ENCODE data around the gene DCAF8.

DNA sequence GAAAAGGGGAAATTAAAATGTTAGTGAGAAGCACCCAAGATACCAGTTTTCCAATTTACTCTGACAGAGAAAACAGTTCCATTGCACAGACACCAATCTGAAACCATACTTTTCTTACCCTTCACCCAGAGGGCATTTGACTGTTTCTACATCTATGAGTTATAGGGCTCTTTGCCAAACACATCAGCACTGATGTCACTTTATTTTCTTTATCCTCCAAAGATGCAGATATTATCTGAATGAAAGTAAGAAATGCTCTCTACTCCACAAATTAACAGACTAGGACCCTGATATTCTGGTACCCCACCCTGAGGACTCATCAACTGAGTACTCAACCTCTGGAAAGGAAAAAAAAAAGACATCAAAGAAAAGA lies 46.8 kb upstream of the DCAF8 start:
- TF ChIP-seq EZH2 (IDR thresholded peaks at IDR 0.05; ENCODE audit: low read depth, unreplicated experiment) (no peak), POLR2AphosphoS5 (IDR thresholded peaks at IDR 0.05; ENCODE audit: low read depth) (no peak)
- TF ChIP-seq, protein P1, sequence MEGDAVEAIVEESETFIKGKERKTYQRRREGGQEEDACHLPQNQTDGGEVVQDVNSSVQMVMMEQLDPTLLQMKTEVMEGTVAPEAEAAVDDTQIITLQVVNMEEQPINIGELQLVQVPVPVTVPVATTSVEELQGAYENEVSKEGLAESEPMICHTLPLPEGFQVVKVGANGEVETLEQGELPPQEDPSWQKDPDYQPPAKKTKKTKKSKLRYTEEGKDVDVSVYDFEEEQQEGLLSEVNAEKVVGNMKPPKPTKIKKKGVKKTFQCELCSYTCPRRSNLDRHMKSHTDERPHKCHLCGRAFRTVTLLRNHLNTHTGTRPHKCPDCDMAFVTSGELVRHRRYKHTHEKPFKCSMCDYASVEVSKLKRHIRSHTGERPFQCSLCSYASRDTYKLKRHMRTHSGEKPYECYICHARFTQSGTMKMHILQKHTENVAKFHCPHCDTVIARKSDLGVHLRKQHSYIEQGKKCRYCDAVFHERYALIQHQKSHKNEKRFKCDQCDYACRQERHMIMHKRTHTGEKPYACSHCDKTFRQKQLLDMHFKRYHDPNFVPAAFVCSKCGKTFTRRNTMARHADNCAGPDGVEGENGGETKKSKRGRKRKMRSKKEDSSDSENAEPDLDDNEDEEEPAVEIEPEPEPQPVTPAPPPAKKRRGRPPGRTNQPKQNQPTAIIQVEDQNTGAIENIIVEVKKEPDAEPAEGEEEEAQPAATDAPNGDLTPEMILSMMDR (conservative IDR thresholded peaks at IDR 0.05; ENCODE audit: low read depth in 2 of 2) = no peak
- TF ChIP-seq, protein P2, sequence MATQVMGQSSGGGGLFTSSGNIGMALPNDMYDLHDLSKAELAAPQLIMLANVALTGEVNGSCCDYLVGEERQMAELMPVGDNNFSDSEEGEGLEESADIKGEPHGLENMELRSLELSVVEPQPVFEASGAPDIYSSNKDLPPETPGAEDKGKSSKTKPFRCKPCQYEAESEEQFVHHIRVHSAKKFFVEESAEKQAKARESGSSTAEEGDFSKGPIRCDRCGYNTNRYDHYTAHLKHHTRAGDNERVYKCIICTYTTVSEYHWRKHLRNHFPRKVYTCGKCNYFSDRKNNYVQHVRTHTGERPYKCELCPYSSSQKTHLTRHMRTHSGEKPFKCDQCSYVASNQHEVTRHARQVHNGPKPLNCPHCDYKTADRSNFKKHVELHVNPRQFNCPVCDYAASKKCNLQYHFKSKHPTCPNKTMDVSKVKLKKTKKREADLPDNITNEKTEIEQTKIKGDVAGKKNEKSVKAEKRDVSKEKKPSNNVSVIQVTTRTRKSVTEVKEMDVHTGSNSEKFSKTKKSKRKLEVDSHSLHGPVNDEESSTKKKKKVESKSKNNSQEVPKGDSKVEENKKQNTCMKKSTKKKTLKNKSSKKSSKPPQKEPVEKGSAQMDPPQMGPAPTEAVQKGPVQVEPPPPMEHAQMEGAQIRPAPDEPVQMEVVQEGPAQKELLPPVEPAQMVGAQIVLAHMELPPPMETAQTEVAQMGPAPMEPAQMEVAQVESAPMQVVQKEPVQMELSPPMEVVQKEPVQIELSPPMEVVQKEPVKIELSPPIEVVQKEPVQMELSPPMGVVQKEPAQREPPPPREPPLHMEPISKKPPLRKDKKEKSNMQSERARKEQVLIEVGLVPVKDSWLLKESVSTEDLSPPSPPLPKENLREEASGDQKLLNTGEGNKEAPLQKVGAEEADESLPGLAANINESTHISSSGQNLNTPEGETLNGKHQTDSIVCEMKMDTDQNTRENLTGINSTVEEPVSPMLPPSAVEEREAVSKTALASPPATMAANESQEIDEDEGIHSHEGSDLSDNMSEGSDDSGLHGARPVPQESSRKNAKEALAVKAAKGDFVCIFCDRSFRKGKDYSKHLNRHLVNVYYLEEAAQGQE (IDR thresholded peaks at IDR 0.05; ENCODE audit: unreplicated experiment) = no peak
- TF ChIP-seq, protein P3, sequence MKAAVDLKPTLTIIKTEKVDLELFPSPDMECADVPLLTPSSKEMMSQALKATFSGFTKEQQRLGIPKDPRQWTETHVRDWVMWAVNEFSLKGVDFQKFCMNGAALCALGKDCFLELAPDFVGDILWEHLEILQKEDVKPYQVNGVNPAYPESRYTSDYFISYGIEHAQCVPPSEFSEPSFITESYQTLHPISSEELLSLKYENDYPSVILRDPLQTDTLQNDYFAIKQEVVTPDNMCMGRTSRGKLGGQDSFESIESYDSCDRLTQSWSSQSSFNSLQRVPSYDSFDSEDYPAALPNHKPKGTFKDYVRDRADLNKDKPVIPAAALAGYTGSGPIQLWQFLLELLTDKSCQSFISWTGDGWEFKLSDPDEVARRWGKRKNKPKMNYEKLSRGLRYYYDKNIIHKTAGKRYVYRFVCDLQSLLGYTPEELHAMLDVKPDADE (IDR thresholded peaks at IDR 0.05) = no peak

Data from GM23338 (cell line).